H1 (cell line): ENCODE measurements around the gene ABCC11.

ENCODE experiments used
- E2F6 ChIP-seq: IDR thresholded peaks from 2 replicates; pipeline ENCODE4 v1.6.1; 2012; ENCODE audit warnings: inconsistent platforms
- EP300 ChIP-seq, 2 experiments: IDR thresholded peaks; 1 replicate in 1 of 2; 2 replicates in 1 of 2; pipeline ENCODE4 v1.6.1; 2011 to 2012; ENCODE audit warnings: low read depth in 2 of 2, low read length in 2 of 2, mild to moderate bottlenecking in 2 of 2, borderline replicate concordance in 1 of 2, inconsistent platforms in 1 of 2, moderate library complexity in 1 of 2
- EZH2 ChIP-seq: fragments of 200-600 bp; sonication (generic); IDR thresholded peaks from 2 replicates; pipeline ENCODE4 v1.7.1; 2012; ENCODE audit warnings: low read depth, mild to moderate bottlenecking, moderate library complexity, low read length, inconsistent platforms; ENCODE audit not compliant: severe bottlenecking
- MAX ChIP-seq: IDR thresholded peaks from 2 replicates; pipeline ENCODE4 v1.6.1; 2012; ENCODE audit warnings: inconsistent platforms
- NRF1 ChIP-seq: IDR thresholded peaks from 2 replicates; pipeline ENCODE4 v1.6.1; 2011; ENCODE audit warnings: mild to moderate bottlenecking, low read depth, low read length, improper control_type of control experiment
- PHF8 ChIP-seq: fragments of 200-600 bp; sonication (generic); conservative IDR thresholded peaks from 2 replicates; pipeline ENCODE4 v1.7.1; 2012; ENCODE audit warnings: low read depth, mild to moderate bottlenecking, inconsistent platforms, low read length, moderate library complexity
- POLR2A ChIP-seq, 2 experiments: IDR thresholded peaks; 1 replicate in 1 of 2; 2 replicates in 1 of 2; pipeline ENCODE4 v1.6.1; 2011; ENCODE audit warnings: low read depth in 2 of 2, low read length in 2 of 2, mild to moderate bottlenecking in 2 of 2; ENCODE audit errors: control extremely low read depth in 1 of 2
- POLR2AphosphoS5 ChIP-seq: IDR thresholded peaks from 2 replicates; pipeline ENCODE4 v1.6.1; 2011; ENCODE audit warnings: low read depth, low read length
- RAD21 ChIP-seq, 2 experiments: IDR thresholded peaks in 1 of 2; conservative IDR thresholded peaks in 1 of 2; 2 replicates each; pipeline ENCODE4 v1.6.1; 2011; ENCODE audit warnings: low read depth in 2 of 2, low read length in 2 of 2, improper control_type of control experiment in 1 of 2, inconsistent platforms in 1 of 2, mild to moderate bottlenecking in 1 of 2, moderate library complexity in 1 of 2
- SP1 ChIP-seq: IDR thresholded peaks from 2 replicates; pipeline ENCODE4 v1.6.1; 2011; ENCODE audit warnings: low read depth, low read length
- TF ChIP-seq, protein P1 (sequence below), 3 experiments: IDR thresholded peaks; 1 replicate in 2 of 3; 2 replicates in 1 of 3; pipeline versions ENCODE4 v1.5.1 to v1.6.1; 2011; ENCODE audit warnings: low read length in 3 of 3, mild to moderate bottlenecking in 3 of 3, inconsistent platforms in 2 of 3, low read depth in 1 of 3, moderate library complexity in 1 of 3; ENCODE audit not compliant: insufficient read depth in 1 of 3; ENCODE audit errors: control extremely low read depth in 1 of 3

- TF ChIP-seq EP300 (IDR thresholded peaks at IDR 0.05; ENCODE audit: borderline replicate concordance in 1 of 2, low read depth in 2 of 2, low read length in 2 of 2) (no peak), POLR2A (IDR thresholded peaks at IDR 0.05; ENCODE audit: control extremely low read depth in 1 of 2, low read depth in 2 of 2, low read length in 2 of 2) (no peak), MAX (no peak), E2F6 (no peak), EZH2 (no peak), RAD21 (IDR thresholded peaks at IDR 0.05 in 1 of 2, conservative IDR thresholded peaks at IDR 0.05 in 1 of 2; ENCODE audit: low read depth in 2 of 2, low read length in 2 of 2) (no peak), POLR2AphosphoS5 (no peak), SP1 (no peak), PHF8 (no peak), NRF1 (no peak)
- TF ChIP-seq, protein P1, sequence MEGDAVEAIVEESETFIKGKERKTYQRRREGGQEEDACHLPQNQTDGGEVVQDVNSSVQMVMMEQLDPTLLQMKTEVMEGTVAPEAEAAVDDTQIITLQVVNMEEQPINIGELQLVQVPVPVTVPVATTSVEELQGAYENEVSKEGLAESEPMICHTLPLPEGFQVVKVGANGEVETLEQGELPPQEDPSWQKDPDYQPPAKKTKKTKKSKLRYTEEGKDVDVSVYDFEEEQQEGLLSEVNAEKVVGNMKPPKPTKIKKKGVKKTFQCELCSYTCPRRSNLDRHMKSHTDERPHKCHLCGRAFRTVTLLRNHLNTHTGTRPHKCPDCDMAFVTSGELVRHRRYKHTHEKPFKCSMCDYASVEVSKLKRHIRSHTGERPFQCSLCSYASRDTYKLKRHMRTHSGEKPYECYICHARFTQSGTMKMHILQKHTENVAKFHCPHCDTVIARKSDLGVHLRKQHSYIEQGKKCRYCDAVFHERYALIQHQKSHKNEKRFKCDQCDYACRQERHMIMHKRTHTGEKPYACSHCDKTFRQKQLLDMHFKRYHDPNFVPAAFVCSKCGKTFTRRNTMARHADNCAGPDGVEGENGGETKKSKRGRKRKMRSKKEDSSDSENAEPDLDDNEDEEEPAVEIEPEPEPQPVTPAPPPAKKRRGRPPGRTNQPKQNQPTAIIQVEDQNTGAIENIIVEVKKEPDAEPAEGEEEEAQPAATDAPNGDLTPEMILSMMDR (IDR thresholded peaks at IDR 0.05; ENCODE audit: control extremely low read depth in 1 of 3, insufficient read depth in 1 of 3, low read depth in 1 of 3, low read length in 3 of 3) = no peak
Measured at GRCh38 chr16:48292452-48292851, 45.1 kb upstream of the ABCC11 start.
